Measurements from ENCODE around the gene KLHDC7B. TPM values are rescaled to one million over a fixed set of nuclear protein-coding genes. Genes with fewer than 3 reads are reported as not detected.

Gene KLHDC7B
- total RNA-seq, 1 experiment from 2014 or later: not detected

GRCh38 chr22:50522208-50522805, 23.4 kb upstream of the KLHDC7B start:
- DNase-seq (ENCODE audit: low spot score) (no peak), ATAC-seq (no peak)
- Mint-ChIP-seq H3K4me3 (no peak overlapping the region), H3K36me3 (peaks cover 10% of the 10 kb centered on the region), H3K4me1 (peaks cover 10% of the 10 kb centered on the region), H3K27ac (no peak overlapping the region), H3K27me3 (ENCODE audit: low read depth) (peaks cover 8% of the 10 kb centered on the region), H3K9me3 (no peaks in the 10 kb centered on the region)
- ChIA-PET POLR2A (no interaction called here), CTCF (interaction anchor here (0.8 to 1.2 kb wide), 2 partner anchors 26 to 41 kb away, joined by 3 read pairs; partner anchors contain the start of gene SYCE3)
- no peak for TF ChIP-seq CTCF (IDR thresholded peaks at IDR 0.05)
- no peak for TF ChIP-seq CREB1 (CRISPR knock-in tag; IDR thresholded peaks at IDR 0.05)
- no peak for TF ChIP-seq KAT7 (CRISPR knock-in tag; IDR thresholded peaks at IDR 0.05; ENCODE audit: borderline replicate concordance)
- no peak for TF ChIP-seq NFATC4 (CRISPR knock-in tag; IDR thresholded peaks at IDR 0.05)
- TF ChIP-seq ZBTB43 (CRISPR knock-in tag; IDR thresholded peaks at IDR 0.05): no peak

- no peak for DNase-seq (ENCODE audit: low spot score)
- Mint-ChIP-seq H3K4me3 (no peak overlapping the region), H3K36me3 (peaks cover 7% of the 10 kb centered on the region), H3K27me3 (ENCODE audit: low read depth) (peaks cover 14% of the 10 kb centered on the region), H3K4me1 (peaks cover 13% of the 10 kb centered on the region), H3K27ac (no peak overlapping the region), H3K9me3 (no peaks in the 10 kb centered on the region)
- ATAC-seq: no peak
- TF ChIP-seq JUN (CRISPR knock-in tag; IDR thresholded peaks at IDR 0.05): no peak
- TF ChIP-seq AR (CRISPR knock-in tag; IDR thresholded peaks at IDR 0.05): no peak
- POLR2A ChIA-PET: no interaction called here
- CTCF ChIA-PET: interaction anchor here (0.8 to 1.2 kb wide), 2 partner anchors 25 to 40 kb away, joined by 3 read pairs; partner anchors contain the start of gene SYCE3
These were observed 22.8 kb upstream of the KLHDC7B start for GRCh38 chr22:50522806-50523438.

GRCh38 chr22:50523458-50523805, 22.3 kb upstream of the KLHDC7B start:
- peaks cover 19% of the 10 kb centered on the region for H3K27me3 Mint-ChIP-seq (ENCODE audit: low read depth)
- peaks cover 13% of the 10 kb centered on the region for H3K4me1 Mint-ChIP-seq
- ChIA-PET POLR2A (no interaction called here), CTCF (interaction anchor here (4.3 kb wide), 1 partner anchor 15 kb away, joined by 60 read pairs; the partner anchor contains the start of genes LMF2 and NCAPH2)
- TF ChIP-seq OVOL2 (CRISPR knock-in tag; IDR thresholded peaks at IDR 0.05; ENCODE audit: borderline replicate concordance): no peak
- no peak for TF ChIP-seq FOXP1 (CRISPR knock-in tag; IDR thresholded peaks at IDR 0.05; ENCODE audit: borderline replicate concordance)
- no peak for TF ChIP-seq RORB (CRISPR knock-in tag; IDR thresholded peaks at IDR 0.05)
- no peak for TF ChIP-seq ATF3 (CRISPR knock-in tag; conservative IDR thresholded peaks at IDR 0.05)
- no peak for TF ChIP-seq CBFB (CRISPR knock-in tag; IDR thresholded peaks at IDR 0.05; ENCODE audit: low read depth)
- TF ChIP-seq CTCF (IDR thresholded peaks at IDR 0.05): no peak
- TF ChIP-seq MAX (CRISPR knock-in tag; IDR thresholded peaks at IDR 0.05): no peak
- no peak for TF ChIP-seq ZNF423 (CRISPR knock-in tag; IDR thresholded peaks at IDR 0.05)
- no peak for TF ChIP-seq ZNF416 (CRISPR knock-in tag; IDR thresholded peaks at IDR 0.05)
- TF ChIP-seq FOXP4 (CRISPR knock-in tag; IDR thresholded peaks at IDR 0.05): no peak
- H3K36me3 Mint-ChIP-seq: peaks cover 7% of the 10 kb centered on the region
- no peak for ATAC-seq
- H3K9me3 Mint-ChIP-seq: no peaks in the 10 kb centered on the region
- H3K27ac Mint-ChIP-seq: no peak overlapping the region
- H3K4me3 Mint-ChIP-seq: no peak overlapping the region
- DNase-seq (ENCODE audit: low spot score): no peak
